ENCODE results near the gene CD226.

CD226 gene

DNA sequence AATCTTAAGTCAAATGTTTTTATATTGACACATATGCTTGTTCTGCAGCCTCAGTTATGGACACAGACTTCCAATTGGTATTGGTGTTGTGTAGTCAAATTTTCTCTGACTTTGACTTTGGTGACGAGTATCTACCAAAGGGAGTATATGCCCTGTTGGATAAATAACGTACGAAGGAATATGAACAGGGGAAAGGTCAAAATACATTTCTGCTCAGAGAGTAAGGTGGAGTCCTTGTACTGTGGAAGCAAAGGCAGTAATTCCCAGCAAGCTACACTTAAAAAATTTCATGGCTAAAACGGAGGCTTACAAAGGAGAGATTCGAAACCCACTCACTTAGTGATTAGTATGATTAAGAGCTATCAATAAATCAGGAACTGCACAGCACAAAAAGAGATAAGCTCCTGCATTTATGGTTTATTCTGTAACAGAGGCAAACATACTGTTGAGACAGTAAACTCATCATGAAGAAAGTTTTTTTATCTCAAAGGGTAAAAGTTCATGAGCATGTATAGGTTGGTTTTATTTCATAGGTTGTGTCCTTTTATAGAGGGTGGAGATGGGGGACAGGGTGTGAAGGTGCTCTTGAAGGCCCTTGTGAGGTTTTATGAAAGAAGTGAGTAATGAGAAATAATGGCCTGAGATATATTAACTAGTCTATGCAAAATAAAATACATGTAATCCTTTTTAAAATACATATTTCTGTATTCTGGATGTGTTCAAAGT lies 142.7 kb downstream of the CD226 start:
- DNase-seq: no peak

Data from islet precursor cell (in vitro differentiated cells).